ENCODE measurements around the gene SULT1A4. TPM values are rescaled to one million over a fixed set of nuclear protein-coding genes. Genes with fewer than 3 reads are reported as not detected.
"Not testable (repeated sequence)": the region's sequence is repeated elsewhere in the genome, so short reads cannot be mapped to it uniquely, and the experiment has no call there.

Gene SULT1A4
- total RNA-seq, result 0.36 and 1.2 TPM in 2 replicates

DNA sequence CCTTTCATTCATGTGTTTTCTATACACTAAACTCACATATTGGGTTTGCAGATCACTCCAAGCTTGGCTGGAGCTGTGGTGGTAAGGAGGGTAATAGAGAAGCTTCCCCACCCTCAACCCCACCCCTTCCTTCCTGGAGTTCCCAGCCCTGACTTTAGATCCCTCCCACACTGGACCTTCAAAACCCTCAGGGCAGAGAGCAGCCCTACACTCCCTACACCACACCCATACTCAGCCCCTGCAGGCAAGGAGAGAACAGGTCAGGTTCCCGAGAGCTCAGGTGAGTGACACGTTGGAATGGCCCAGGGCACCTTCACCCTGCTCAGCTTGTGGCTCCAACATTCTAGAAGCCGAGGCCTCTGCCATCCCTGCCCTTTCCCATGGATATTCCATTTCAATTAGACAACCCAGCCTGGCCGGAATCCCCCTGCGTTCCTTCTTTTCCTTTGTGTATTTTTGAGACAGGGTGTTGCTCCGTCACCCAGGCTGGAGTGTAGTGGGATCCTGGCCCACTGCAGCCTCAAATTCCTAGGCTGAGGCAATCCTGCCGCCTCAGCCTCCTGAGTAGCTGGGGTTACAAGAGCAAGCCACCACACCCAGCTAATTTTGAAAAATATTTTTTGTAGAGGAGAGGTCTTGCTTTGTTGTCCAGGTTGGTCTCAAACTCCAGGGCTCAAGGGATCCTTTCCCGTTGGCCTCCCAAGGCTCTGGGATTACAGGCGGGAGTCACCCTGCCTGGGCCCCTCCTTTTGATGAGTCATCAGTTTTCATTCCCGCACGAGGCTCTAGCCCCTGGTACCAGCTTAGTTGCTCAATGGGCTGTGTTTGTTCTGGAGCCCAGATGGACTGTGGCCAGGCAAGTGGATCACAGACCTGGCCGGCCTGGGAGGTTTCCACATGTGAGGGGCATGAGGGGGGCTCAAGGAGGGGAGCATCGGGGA lies at the start of gene SULT1A4:
TSS of gene SULT1A4 (plus strand) at position 208 of the 941 bp plus-strand sequence. CDS start 1,473 bp downstream, outside the sequence.
- H3K4me2 ChIP-seq (ENCODE audit: insufficient read depth, low read length); H3K79me2 ChIP-seq (ENCODE audit: insufficient read depth, low read length); H3K36me3 ChIP-seq (ENCODE audit: insufficient read depth, low read length); H3K4me1 ChIP-seq (ENCODE audit: insufficient read depth, low read length); H3K4me3 ChIP-seq (ENCODE audit: insufficient read depth, low read length); H2AFZ ChIP-seq (ENCODE audit: low read length); H4K20me1 ChIP-seq (ENCODE audit: insufficient read depth, low read length); DNase-seq (ENCODE audit: insufficient read length, low spot score, missing footprints); H3K27me3 ChIP-seq (ENCODE audit: insufficient read depth, low read length); H3K9me3 ChIP-seq (ENCODE audit: low read depth, low read length); H3K27ac ChIP-seq (ENCODE audit: low read depth, low read length): not testable (repeated sequence)

DNA sequence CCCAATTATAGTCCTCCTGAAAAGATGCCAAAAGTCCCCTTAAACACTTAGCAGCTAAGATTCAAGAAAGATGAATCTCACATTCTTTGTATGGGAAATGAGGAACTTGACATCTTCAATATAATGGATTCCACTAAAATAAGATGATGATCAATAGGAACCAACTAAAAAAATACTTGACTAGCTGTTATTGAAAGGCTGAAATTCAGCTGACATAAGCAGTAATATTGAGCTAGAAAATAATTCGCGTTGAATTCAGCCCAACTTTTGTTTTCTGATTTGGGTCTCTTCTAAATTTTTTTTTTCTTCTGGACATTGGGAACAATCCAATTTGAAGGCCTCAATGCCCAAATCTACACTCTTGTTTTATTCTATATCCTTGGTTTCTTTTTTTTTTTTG lies 36.1 kb upstream of the SULT1A4 start:
- not testable (repeated sequence) for H3K4me3 ChIP-seq (ENCODE audit: insufficient read depth, low read length); H3K4me1 ChIP-seq (ENCODE audit: insufficient read depth, low read length); H3K79me2 ChIP-seq (ENCODE audit: insufficient read depth, low read length); H3K36me3 ChIP-seq (ENCODE audit: insufficient read depth, low read length); H2AFZ ChIP-seq (ENCODE audit: low read length); H3K27me3 ChIP-seq (ENCODE audit: insufficient read depth, low read length); H4K20me1 ChIP-seq (ENCODE audit: insufficient read depth, low read length); H3K9me3 ChIP-seq (ENCODE audit: low read depth, low read length); H3K27ac ChIP-seq (ENCODE audit: low read depth, low read length); DNase-seq (ENCODE audit: insufficient read length, low spot score, missing footprints); H3K4me2 ChIP-seq (ENCODE audit: insufficient read depth, low read length)

- not testable (repeated sequence) for H3K27ac ChIP-seq (ENCODE audit: low read depth, low read length); H3K4me2 ChIP-seq (ENCODE audit: insufficient read depth, low read length); H3K36me3 ChIP-seq (ENCODE audit: insufficient read depth, low read length); H2AFZ ChIP-seq (ENCODE audit: low read length); H3K4me1 ChIP-seq (ENCODE audit: insufficient read depth, low read length); DNase-seq (ENCODE audit: insufficient read length, low spot score, missing footprints); H3K79me2 ChIP-seq (ENCODE audit: insufficient read depth, low read length); H3K9me3 ChIP-seq (ENCODE audit: low read depth, low read length); H3K4me3 ChIP-seq (ENCODE audit: insufficient read depth, low read length); H3K27me3 ChIP-seq (ENCODE audit: insufficient read depth, low read length); H4K20me1 ChIP-seq (ENCODE audit: insufficient read depth, low read length)
Observed at GRCh38 chr16:29425390-29425789, 34.3 kb upstream of the SULT1A4 start.

- H3K9me3 ChIP-seq (ENCODE audit: low read depth, low read length); H3K79me2 ChIP-seq (ENCODE audit: insufficient read depth, low read length); H3K4me3 ChIP-seq (ENCODE audit: insufficient read depth, low read length); H3K36me3 ChIP-seq (ENCODE audit: insufficient read depth, low read length); H3K27ac ChIP-seq (ENCODE audit: low read depth, low read length); H4K20me1 ChIP-seq (ENCODE audit: insufficient read depth, low read length); H2AFZ ChIP-seq (ENCODE audit: low read length); DNase-seq (ENCODE audit: insufficient read length, low spot score, missing footprints); H3K27me3 ChIP-seq (ENCODE audit: insufficient read depth, low read length); H3K4me2 ChIP-seq (ENCODE audit: insufficient read depth, low read length); H3K4me1 ChIP-seq (ENCODE audit: insufficient read depth, low read length): not testable (repeated sequence)
Observed at GRCh38 chr16:29453754-29454153, 6.0 kb upstream of the SULT1A4 start.

DNA sequence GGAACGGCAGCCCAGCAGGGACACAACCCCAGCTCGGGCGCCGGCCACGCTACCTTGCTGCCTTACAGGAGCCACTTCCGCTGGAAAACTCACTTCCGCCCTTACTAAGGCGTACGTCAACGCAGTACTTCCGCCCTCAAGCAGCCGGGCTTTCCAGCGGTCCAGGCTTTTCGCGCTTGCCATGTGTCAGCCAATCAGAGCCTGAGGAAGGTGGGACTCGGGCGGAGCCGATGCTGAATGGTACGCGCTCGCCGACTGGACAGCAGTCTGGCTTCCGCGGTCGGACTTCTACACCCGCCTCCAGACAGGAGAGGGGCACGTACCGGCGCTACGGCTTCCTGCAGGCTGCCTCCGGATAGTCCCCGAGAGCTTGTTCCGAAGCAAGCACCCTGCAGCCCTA lies 5.4 kb upstream of the SULT1A4 start, which contains the start of the genes BOLA2 and SLX1B:
TSS of gene BOLA2 (minus strand) at position 83 of the 400 bp plus-strand sequence. CDS start 98 bp downstream, outside the sequence.
TSS of gene SLX1B (plus strand) at position 265 of the 400 bp plus-strand sequence.
- not testable (repeated sequence) for H3K4me3 ChIP-seq (ENCODE audit: insufficient read depth, low read length); H3K4me1 ChIP-seq (ENCODE audit: insufficient read depth, low read length); H3K4me2 ChIP-seq (ENCODE audit: insufficient read depth, low read length); H3K27ac ChIP-seq (ENCODE audit: low read depth, low read length); DNase-seq (ENCODE audit: insufficient read length, low spot score, missing footprints); H2AFZ ChIP-seq (ENCODE audit: low read length); H4K20me1 ChIP-seq (ENCODE audit: insufficient read depth, low read length); H3K9me3 ChIP-seq (ENCODE audit: low read depth, low read length); H3K27me3 ChIP-seq (ENCODE audit: insufficient read depth, low read length); H3K36me3 ChIP-seq (ENCODE audit: insufficient read depth, low read length); H3K79me2 ChIP-seq (ENCODE audit: insufficient read depth, low read length)

GRCh38 chr16:29454828-29455227 lies 4.9 kb upstream of the SULT1A4 start:
- not testable (repeated sequence) for H3K27ac ChIP-seq (ENCODE audit: low read depth, low read length); H2AFZ ChIP-seq (ENCODE audit: low read length); H4K20me1 ChIP-seq (ENCODE audit: insufficient read depth, low read length); H3K9me3 ChIP-seq (ENCODE audit: low read depth, low read length); H3K36me3 ChIP-seq (ENCODE audit: insufficient read depth, low read length); H3K4me1 ChIP-seq (ENCODE audit: insufficient read depth, low read length); H3K27me3 ChIP-seq (ENCODE audit: insufficient read depth, low read length); H3K4me2 ChIP-seq (ENCODE audit: insufficient read depth, low read length); DNase-seq (ENCODE audit: insufficient read length, low spot score, missing footprints); H3K79me2 ChIP-seq (ENCODE audit: insufficient read depth, low read length); H3K4me3 ChIP-seq (ENCODE audit: insufficient read depth, low read length)

DNA sequence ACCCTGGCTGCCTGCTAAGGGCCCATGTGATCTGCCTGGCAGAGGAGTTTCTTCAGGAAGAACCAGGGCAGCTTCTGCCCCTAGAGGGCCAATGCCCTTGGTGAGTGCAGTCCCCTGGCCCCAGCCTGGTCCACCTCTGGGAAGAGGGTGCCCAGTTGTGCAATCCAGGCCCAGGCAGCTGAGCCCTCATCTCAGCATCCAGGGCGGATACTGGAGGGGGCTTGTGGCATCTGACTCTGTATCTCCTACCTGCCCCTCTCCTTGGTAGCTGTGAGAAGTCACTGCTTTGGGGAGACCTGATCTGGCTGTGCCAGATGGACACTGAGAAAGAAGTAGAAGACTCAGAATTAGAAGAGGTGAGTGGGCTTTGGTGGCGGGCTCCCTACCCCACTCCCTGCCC lies 2.1 kb upstream of the SULT1A4 start:
- not testable (repeated sequence) for H2AFZ ChIP-seq (ENCODE audit: low read length); H3K27me3 ChIP-seq (ENCODE audit: insufficient read depth, low read length); H3K4me1 ChIP-seq (ENCODE audit: insufficient read depth, low read length); H3K36me3 ChIP-seq (ENCODE audit: insufficient read depth, low read length); H4K20me1 ChIP-seq (ENCODE audit: insufficient read depth, low read length); H3K27ac ChIP-seq (ENCODE audit: low read depth, low read length); H3K4me2 ChIP-seq (ENCODE audit: insufficient read depth, low read length); H3K79me2 ChIP-seq (ENCODE audit: insufficient read depth, low read length); H3K9me3 ChIP-seq (ENCODE audit: low read depth, low read length); DNase-seq (ENCODE audit: insufficient read length, low spot score, missing footprints); H3K4me3 ChIP-seq (ENCODE audit: insufficient read depth, low read length)

GRCh38 chr16:29460647-29461030 lies 926 bp downstream of the SULT1A4 start:
- not testable (repeated sequence) for H3K36me3 ChIP-seq (ENCODE audit: insufficient read depth, low read length); H3K4me2 ChIP-seq (ENCODE audit: insufficient read depth, low read length); H3K79me2 ChIP-seq (ENCODE audit: insufficient read depth, low read length); H3K4me3 ChIP-seq (ENCODE audit: insufficient read depth, low read length); H2AFZ ChIP-seq (ENCODE audit: low read length); DNase-seq (ENCODE audit: insufficient read length, low spot score, missing footprints); H4K20me1 ChIP-seq (ENCODE audit: insufficient read depth, low read length); H3K27ac ChIP-seq (ENCODE audit: low read depth, low read length); H3K27me3 ChIP-seq (ENCODE audit: insufficient read depth, low read length); H3K4me1 ChIP-seq (ENCODE audit: insufficient read depth, low read length); H3K9me3 ChIP-seq (ENCODE audit: low read depth, low read length)

Data from osteoblast (primary cell).